ENCODE data around the gene UBAC1. TPM values are rescaled to one million over a fixed set of nuclear protein-coding genes. Genes with fewer than 3 reads are reported as not detected.

The UBAC1 gene
- total and polyA plus RNA-seq, 10 of the 15 experiments (the other 5 are each of a cell fraction or from before 2014, with no cell fraction given): 16.7 to 54.6 (median 38.5) TPM

GRCh38 chr9:135887585-135888050 lies 73.6 kb downstream of the UBAC1 start (continued):
- peak; percentile 64 for TF ChIP-seq ZNF687 (IDR thresholded peaks at IDR 0.05)
- no peak for TF ChIP-seq SUPT20H (IDR thresholded peaks at IDR 0.05; ENCODE audit: borderline replicate concordance, control insufficient read depth, low read depth, low read length)
- no peak for TF ChIP-seq E2F4 (IDR thresholded peaks at IDR 0.05; ENCODE audit: low read depth, low read length)
- TF ChIP-seq USF2 (IDR thresholded peaks at IDR 0.05; ENCODE audit: borderline replicate concordance, low read depth, low read length): no peak
- TF ChIP-seq BMI1 (IDR thresholded peaks at IDR 0.05; ENCODE audit: borderline replicate concordance): no peak
- no peak for TF ChIP-seq BCL11A (IDR thresholded peaks at IDR 0.05; ENCODE audit: low read depth, low read length)
- no peak for TF ChIP-seq SMC3 (IDR thresholded peaks at IDR 0.05; ENCODE audit: borderline replicate concordance, low read length)
- peak; percentile 84 for TF ChIP-seq SPI1 (IDR thresholded peaks at IDR 0.05; ENCODE audit: borderline replicate concordance, insufficient read depth, low read depth, low read length)
- peak; percentile 38; the same call in 1 of the 2 replicates for TF ChIP-seq RUNX3 (IDR thresholded peaks at IDR 0.05; ENCODE audit: low read length)
